ENCODE data around the gene RBM33.

- TF ChIP-seq CTCF (IDR thresholded peaks at IDR 0.05) = no peak
- TF ChIP-seq POLR2A (IDR thresholded peaks at IDR 0.05) = no peak
Measured at GRCh38 chr7:155802291-155802690, 157.8 kb downstream of the RBM33 start.
